HEK293 (cell line): ENCODE results near the gene ARPC1A.

Source experiments
- ZBTB1 ChIP-seq: fragments of 450-650 bp; formaldehyde crosslinking; IDR thresholded peaks from 2 replicates; pipeline ENCODE4 v1.5.1; 2016; ENCODE audit warnings: missing biosample characterization, missing genetic modification characterization
- ZNF146 ChIP-seq: fragments of 450-650 bp; formaldehyde crosslinking; IDR thresholded peaks from 2 replicates; pipeline ENCODE4 v1.5.1; 2016; ENCODE audit warnings: missing biosample characterization, missing genetic modification characterization
- ZNF654 ChIP-seq: fragments of 450-650 bp; formaldehyde crosslinking; IDR thresholded peaks from 2 replicates; pipeline ENCODE4 v1.5.1; 2016; ENCODE audit warnings: low read depth, missing biosample characterization, missing genetic modification characterization
- TF ChIP-seq, protein P1 (sequence below): fragments of 450-650 bp; formaldehyde crosslinking; IDR thresholded peaks from 2 replicates; pipeline ENCODE4 v1.5.1; 2016; ENCODE audit warnings: missing biosample characterization, missing genetic modification characterization

DNA sequence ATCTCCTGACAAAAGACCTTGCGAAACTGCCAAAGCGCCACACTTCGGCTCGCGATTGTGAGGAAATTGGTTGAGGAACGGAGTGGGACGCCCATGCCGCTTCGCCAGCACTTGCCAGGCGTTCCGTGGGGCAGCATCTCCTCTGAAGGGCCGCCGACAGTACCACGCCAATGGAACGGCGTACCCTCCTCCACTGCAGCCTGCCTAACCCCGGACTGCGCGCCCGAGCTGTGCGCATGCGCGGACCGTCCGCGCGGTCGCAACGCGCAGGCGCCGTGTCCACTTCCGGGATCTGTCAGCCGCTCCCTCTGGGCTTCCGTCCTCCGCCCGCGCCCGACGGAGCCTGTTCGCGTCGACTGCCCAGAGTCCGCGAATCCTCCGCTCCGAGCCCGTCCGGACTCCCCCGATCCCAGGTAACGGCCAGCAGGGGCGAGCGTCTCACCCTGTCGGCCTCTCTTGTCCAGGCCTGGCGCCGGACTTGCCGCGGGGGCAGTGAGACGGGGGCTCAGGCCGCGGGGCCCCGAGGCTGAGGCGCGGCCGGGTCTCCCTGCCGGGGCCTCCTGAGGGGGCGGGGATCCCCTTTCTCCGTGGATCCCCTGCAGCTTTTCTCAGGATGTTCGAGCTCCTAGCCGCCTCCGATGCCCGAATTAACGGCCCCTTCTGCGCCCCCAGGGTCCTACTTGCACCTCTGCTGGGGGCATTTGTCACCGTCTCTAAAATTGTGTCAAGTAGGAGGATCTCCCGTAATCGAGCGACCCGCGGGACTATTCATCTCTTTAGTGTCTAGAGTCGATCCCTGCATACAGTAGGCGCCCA is at the start of gene ARPC1A:
- TF ChIP-seq ZNF146 (tag by site-specific recombination) (no peak), ZNF654 (tag by site-specific recombination) (no peak), ZBTB1 (tag by site-specific recombination) (no peak)
- TF ChIP-seq, protein P1, sequence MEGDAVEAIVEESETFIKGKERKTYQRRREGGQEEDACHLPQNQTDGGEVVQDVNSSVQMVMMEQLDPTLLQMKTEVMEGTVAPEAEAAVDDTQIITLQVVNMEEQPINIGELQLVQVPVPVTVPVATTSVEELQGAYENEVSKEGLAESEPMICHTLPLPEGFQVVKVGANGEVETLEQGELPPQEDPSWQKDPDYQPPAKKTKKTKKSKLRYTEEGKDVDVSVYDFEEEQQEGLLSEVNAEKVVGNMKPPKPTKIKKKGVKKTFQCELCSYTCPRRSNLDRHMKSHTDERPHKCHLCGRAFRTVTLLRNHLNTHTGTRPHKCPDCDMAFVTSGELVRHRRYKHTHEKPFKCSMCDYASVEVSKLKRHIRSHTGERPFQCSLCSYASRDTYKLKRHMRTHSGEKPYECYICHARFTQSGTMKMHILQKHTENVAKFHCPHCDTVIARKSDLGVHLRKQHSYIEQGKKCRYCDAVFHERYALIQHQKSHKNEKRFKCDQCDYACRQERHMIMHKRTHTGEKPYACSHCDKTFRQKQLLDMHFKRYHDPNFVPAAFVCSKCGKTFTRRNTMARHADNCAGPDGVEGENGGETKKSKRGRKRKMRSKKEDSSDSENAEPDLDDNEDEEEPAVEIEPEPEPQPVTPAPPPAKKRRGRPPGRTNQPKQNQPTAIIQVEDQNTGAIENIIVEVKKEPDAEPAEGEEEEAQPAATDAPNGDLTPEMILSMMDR (tag by site-specific recombination), result peak; percentile 63
